H1 (cell line): Measurements from ENCODE around the gene ZBED4. TPM values are rescaled to one million over a fixed set of nuclear protein-coding genes. Genes with fewer than 3 reads are reported as not detected.

Source experiments
- ATF3 ChIP-seq: IDR thresholded peaks from 2 replicates; pipeline ENCODE4 v1.6.1; 2011; ENCODE audit warnings: low read depth, mild to moderate bottlenecking, low read length; ENCODE audit not compliant: insufficient read depth
- CHD7 ChIP-seq: fragments of 300-600 bp; sonication (generic); IDR thresholded peaks from 2 replicates; pipeline ENCODE4 v1.7.1; 2012; ENCODE audit warnings: low read length, moderate library complexity, mild to moderate bottlenecking, inconsistent platforms; ENCODE audit not compliant: insufficient replicate concordance
- GTF2F1 ChIP-seq: IDR thresholded peaks from 2 replicates; pipeline ENCODE4 v1.6.1; 2012; ENCODE audit warnings: low read depth, low read length, improper control_type of control experiment, borderline replicate concordance
- KDM1A ChIP-seq: fragments of 200-600, 300-600 bp; sonication (generic); IDR thresholded peaks from 2 replicates; pipeline ENCODE4 v1.7.1; 2016; ENCODE audit warnings: mild to moderate bottlenecking, low read length, borderline replicate concordance
- RAD21 ChIP-seq, 2 experiments: IDR thresholded peaks in 1 of 2; conservative IDR thresholded peaks in 1 of 2; 2 replicates each; pipeline ENCODE4 v1.6.1; 2011; ENCODE audit warnings: low read depth in 2 of 2, low read length in 2 of 2, improper control_type of control experiment in 1 of 2, inconsistent platforms in 1 of 2, mild to moderate bottlenecking in 1 of 2, moderate library complexity in 1 of 2
- RBBP5 ChIP-seq: IDR thresholded peaks from 2 replicates; pipeline ENCODE4 v1.7.1; 2012; ENCODE audit warnings: low read depth, mild to moderate bottlenecking, inconsistent platforms, low read length, moderate library complexity, borderline replicate concordance
- SIRT6 ChIP-seq: IDR thresholded peaks from one replicate; pipeline ENCODE4 v1.7.1; 2012; ENCODE audit warnings: low read length, inconsistent platforms
- TAF1 ChIP-seq: IDR thresholded peaks from 2 replicates; pipeline ENCODE4 v1.6.1; 2011; ENCODE audit warnings: mild to moderate bottlenecking, low read depth, low read length
- polyA plus RNA-seq, 7 experiments: library from polyadenylated mRNA; depleted of rRNA in 3 of 7; stranded (reverse) in 5 of 7; unstranded in 2 of 7; fragments of >200 nt in 5 of 7; fragments of 200-250 nt in 2 of 7; gene quantifications; 1 replicate in 5 of 7; 2 replicates in 1 of 7; 4 replicates in 1 of 7; pipeline versions ENCODE4 v1.2.1 to v1.2.3, GENCODE V29; 2011 to 2013; ENCODE audit warnings: missing spikeins in 2 of 7, mixed read lengths in 2 of 7
- total RNA-seq: library from RNA; stranded (reverse); fragmentation: NEBNext Ultra II Directional; extraction: Animal tissue kit (Norgen Biotek cat#: 25700); gene quantifications from 2 replicates; pipeline ENCODE4 v1.2.1, GENCODE V29; 2021

The ZBED4 gene
- total and polyA plus RNA-seq, 2 of the 8 experiments (the other 6 are each of a cell fraction or from before 2014, with no cell fraction given), result 11.0 to 28.3 TPM

GRCh38 chr22:49933236-49934159 lies 79.9 kb downstream of the ZBED4 start (continued):
- TF ChIP-seq CHD7 (no peak), TAF1 (no peak), SIRT6 (no peak), GTF2F1 (no peak), RAD21 (IDR thresholded peaks at IDR 0.05 in 1 of 2, conservative IDR thresholded peaks at IDR 0.05 in 1 of 2; ENCODE audit: low read depth in 2 of 2, low read length in 2 of 2) (no peak), KDM1A (no peak), ATF3 (no peak), RBBP5 (no peak)
